Spinal cord (tissue), 10 donors: Measurements from ENCODE around the gene COX5A. TPM values are rescaled to one million over a fixed set of nuclear protein-coding genes. Genes with fewer than 3 reads are reported as not detected.
A peak's percentile ranks its signal among the peaks of the same experiment; 100 is the strongest.

Source experiments
- DNase-seq, 6 donors: peaks; one replicate each; pipeline versions ENCODE4 v3.0.0 to v3.0.0-alpha.2; 2013 to 2015; ENCODE audit warnings: low spot score in 6 of 6, low read depth in 4 of 6
- H3K27ac ChIP-seq: one replicate; pipeline ENCODE4 v1.5.1; 2013; ENCODE audit warnings: low read depth, low read length, control low read depth
- H3K27me3 ChIP-seq: one replicate; pipeline ENCODE4 v1.6.1; 2013; ENCODE audit warnings: low read length; ENCODE audit not compliant: control insufficient read depth, insufficient read depth
- H3K36me3 ChIP-seq: one replicate; pipeline ENCODE4 v1.6.1; 2013; ENCODE audit warnings: low read length; ENCODE audit not compliant: control insufficient read depth, insufficient read depth
- H3K4me1 ChIP-seq: one replicate; pipeline ENCODE4 v1.6.1; 2013; ENCODE audit warnings: low read length; ENCODE audit not compliant: control insufficient read depth, insufficient read depth
- H3K4me3 ChIP-seq: one replicate; pipeline ENCODE4 v1.5.1; 2013; ENCODE audit warnings: low read depth, low read length, control low read depth
- H3K9me3 ChIP-seq: one replicate; pipeline ENCODE4 v1.6.1; 2013; ENCODE audit warnings: low read length; ENCODE audit not compliant: control insufficient read depth, insufficient read depth
- WGBS: methylation state at CpG from one replicate; pipeline ENCODE4 v1.1.5; 2013; ENCODE audit warnings: missing lambda C conversion rate; ENCODE audit not compliant: insufficient coverage; 5-methylcytosine and 5-hydroxymethylcytosine counted together
- polyA plus RNA-seq, 2 donors: library from polyadenylated mRNA; unstranded; fragments of 120-200 nt; gene quantifications; one replicate each; pipeline ENCODE4 v1.2.1, GENCODE V29; 2013; ENCODE audit not compliant: insufficient read length in 2 of 2
- total RNA-seq, 2 donors: library from RNA; depleted of rRNA in 1 of 2; stranded (reverse); fragments of 120-200 nt in 1 of 2; fragments of >200 nt in 1 of 2; gene quantifications; one replicate each; pipeline versions ENCODE4 v1.2.3 to v1.2.4, GENCODE V29; 2013 to 2014
- donor health status: healthy.

COX5A gene
- total and polyA plus RNA-seq, 4 donors: 58.1 to 354 (median 225) TPM

DNA sequence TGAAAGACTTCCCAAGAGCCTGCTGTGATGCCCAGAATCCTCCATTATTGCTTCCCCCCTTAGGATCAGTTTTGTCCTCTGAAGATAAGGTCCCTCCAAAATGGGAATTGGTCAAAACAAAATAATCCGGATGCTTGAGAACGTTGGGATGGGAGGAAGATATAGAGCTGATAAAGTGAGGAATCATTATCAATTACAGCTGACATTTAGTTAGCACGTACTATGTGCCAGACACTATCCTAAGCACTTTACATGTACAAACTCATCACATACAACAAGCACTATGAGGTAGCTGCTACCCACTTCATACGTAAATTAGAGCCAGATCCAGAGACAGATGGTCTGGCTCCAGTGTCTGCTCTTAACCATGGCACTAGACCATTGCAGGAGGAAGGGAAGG, 25.3 kb upstream of the COX5A start:
- Histone ChIP-seq H3K4me1 (peaks cover 18% of the 10 kb centered on the region), H3K36me3 (no peaks in the 10 kb centered on the region), H3K9me3 (no peaks in the 10 kb centered on the region), H3K27me3 (peaks cover 15% of the 10 kb centered on the region), H3K27ac (no peak overlapping the region), H3K4me3 (no peak overlapping the region)
- 84% methylated on average over 2 of the region's 4 CpGs for WGBS
- DNase-seq: no peak

DNA sequence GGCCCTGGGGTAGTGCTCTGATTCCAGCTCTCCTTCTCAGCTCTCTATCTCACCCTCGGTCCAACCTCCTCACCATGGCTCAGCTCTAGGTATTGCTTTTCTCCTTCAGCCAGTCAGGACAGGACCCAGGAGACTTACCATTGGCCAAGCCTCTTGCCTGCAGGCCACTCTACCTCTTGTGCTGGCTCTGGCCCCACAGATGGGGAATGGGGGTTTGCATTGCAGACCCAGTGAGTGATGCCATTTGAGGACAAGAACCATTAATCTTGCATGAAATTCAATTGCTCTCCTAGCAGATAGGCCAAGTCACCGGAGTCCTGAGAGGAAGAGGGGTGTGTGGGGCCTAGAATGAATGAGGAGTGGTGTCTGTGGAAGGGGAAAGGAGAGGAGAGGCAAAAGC, 24.8 kb upstream of the COX5A start:
- H3K4me1 ChIP-seq: peaks cover 23% of the 10 kb centered on the region
- H3K4me3 ChIP-seq: no peak overlapping the region
- no peaks in the 10 kb centered on the region for H3K36me3 ChIP-seq
- 53% methylated on average over 2 of the region's 2 CpGs for WGBS
- peaks cover 20% of the 10 kb centered on the region for H3K27me3 ChIP-seq
- no peak overlapping the region for H3K27ac ChIP-seq
- no peak for DNase-seq
- H3K9me3 ChIP-seq: no peaks in the 10 kb centered on the region

DNA sequence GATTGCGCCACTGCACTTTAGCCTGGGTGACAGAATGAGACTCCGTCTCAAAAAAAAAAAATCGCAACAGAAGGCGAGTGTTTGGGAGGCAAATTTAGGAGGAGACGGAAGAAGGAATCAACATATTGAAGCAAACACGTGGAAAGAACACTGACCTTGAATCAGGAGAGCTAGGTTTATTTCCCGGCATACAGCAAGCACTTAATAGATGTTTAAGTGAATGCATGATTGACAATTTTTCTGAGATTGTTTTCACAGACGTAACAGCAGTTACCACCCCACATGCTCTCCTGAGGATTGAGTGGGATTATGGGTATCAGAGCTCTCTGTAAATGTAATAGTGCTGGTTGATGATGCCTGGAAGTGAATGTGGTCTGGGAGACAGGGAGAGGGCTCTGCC, 24.3 kb upstream of the COX5A start:
- no peak overlapping the region for H3K27ac ChIP-seq
- H3K4me3 ChIP-seq: no peak overlapping the region
- H3K9me3 ChIP-seq: no peaks in the 10 kb centered on the region
- no peaks in the 10 kb centered on the region for H3K36me3 ChIP-seq
- H3K4me1 ChIP-seq: peaks cover 28% of the 10 kb centered on the region
- no peak for DNase-seq
- H3K27me3 ChIP-seq: peaks cover 25% of the 10 kb centered on the region
- 94% methylated on average over 6 of the region's 8 CpGs for WGBS

DNA sequence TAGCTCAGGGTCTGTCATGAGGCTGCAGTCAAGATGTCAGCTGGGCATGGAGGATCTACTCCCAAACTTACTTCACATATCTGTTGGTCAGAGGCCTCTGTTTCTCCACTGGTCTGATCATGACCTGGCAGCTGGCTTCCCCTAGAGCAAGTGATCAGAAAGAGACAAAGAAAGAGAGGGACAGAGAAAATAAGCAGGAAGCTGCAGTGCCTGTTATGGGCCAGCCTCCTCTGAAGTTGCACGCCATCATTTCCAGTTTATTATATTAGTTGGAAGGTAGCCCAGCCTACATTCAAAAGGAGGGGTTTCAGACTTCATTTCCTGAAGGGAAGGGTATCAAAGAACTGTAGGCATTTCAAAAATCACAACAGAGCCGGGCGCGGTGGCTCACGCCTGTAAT, 23.7 kb upstream of the COX5A start:
- no peaks in the 10 kb centered on the region for H3K9me3 ChIP-seq
- peaks cover 30% of the 10 kb centered on the region for H3K27me3 ChIP-seq
- no peak overlapping the region for H3K4me3 ChIP-seq
- H3K4me1 ChIP-seq: peaks cover 33% of the 10 kb centered on the region
- WGBS: no CpG with 5 or more reads among the region's 5 CpGs
- DNase-seq: no peak
- H3K27ac ChIP-seq: no peak overlapping the region
- H3K36me3 ChIP-seq: no peaks in the 10 kb centered on the region

DNA sequence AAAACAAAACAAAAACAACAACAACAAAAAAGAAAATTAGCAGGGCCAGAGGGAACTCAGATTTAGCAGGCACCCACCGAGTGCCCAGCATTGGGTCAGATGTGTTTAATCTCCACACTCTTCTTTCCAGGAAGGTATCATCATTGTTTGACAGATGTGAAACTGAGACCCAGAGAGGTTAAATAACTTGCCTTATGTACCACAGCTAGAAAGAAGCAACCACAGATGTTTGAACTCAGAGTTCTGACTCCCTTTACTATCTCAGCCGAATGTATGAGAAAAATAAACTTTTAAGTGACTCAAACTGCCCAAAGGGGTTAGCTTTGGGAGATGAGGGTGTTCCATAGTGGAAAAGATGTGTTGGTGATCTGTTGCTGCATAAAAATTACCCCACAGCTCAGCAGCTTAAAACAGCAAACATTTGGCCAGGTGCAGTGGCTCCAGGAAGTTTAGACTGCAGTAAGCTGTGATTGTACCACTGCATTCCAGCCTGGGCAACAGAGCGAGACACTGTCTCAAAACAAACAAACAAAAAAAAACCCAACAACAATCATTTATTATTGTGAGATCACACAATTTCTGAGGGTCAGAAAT, 23.2 kb upstream of the COX5A start:
- H3K4me3 ChIP-seq: no peak overlapping the region
- no peak for DNase-seq
- peaks cover 35% of the 10 kb centered on the region for H3K4me1 ChIP-seq
- WGBS: 80% methylated on average over 1 of the region's 3 CpGs
- no peaks in the 10 kb centered on the region for H3K9me3 ChIP-seq
- peaks cover 30% of the 10 kb centered on the region for H3K27me3 ChIP-seq
- no peak overlapping the region for H3K27ac ChIP-seq
- no peaks in the 10 kb centered on the region for H3K36me3 ChIP-seq

DNA sequence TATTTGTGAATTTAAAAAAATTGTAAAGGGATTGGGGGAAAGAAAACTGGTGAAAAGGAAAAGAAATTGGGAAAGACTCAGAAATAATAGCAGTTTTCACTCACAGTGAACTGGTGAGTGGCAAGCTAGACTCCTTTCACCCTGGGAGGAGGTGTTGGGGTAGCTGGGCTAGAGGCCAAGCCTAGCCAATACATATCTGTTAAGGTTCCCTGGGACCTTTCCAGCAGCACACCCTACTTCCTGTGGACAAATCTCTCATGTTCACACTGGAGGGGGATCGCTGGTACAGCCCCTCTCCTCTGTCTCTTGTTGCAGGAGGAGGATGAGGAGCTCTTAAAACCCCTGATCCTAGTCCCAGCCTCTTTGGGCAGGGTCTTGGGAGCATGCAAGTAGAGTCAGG, 22.4 kb upstream of the COX5A start:
- H3K4me1 ChIP-seq: peaks cover 43% of the 10 kb centered on the region
- peaks cover 37% of the 10 kb centered on the region for H3K27me3 ChIP-seq
- H3K9me3 ChIP-seq: no peaks in the 10 kb centered on the region
- no peak overlapping the region for H3K27ac ChIP-seq
- H3K36me3 ChIP-seq: no peaks in the 10 kb centered on the region
- no CpG with 5 or more reads among the region's 1 CpG for WGBS
- no peak for DNase-seq
- H3K4me3 ChIP-seq: no peak overlapping the region

DNA sequence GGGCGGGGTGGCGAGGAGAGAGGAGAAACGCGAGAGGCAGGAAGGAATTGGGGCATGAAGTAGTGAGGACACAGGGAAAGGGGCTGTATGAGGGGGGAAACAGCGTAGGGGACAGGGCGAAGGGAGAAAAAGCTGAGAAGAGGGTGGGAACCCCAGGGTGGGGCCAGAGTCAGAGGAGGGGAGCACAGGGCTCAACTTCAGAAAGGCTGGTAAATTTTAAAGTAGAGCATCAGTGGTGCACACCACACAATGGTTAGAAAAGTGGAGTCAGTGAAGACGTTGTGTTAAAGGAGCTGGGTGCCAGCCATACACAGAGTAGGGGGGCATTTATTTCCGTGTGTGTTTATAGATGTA, 21.7 kb upstream of the COX5A start:
- 9% methylated on average over 6 of the region's 8 CpGs for WGBS
- H3K4me3 ChIP-seq: peak overlapping the region; percentile 65
- H3K36me3 ChIP-seq: no peaks in the 10 kb centered on the region
- peaks cover 50% of the 10 kb centered on the region for H3K4me1 ChIP-seq
- H3K27ac ChIP-seq: no peak overlapping the region
- DNase-seq: no peak
- H3K9me3 ChIP-seq: no peaks in the 10 kb centered on the region
- H3K27me3 ChIP-seq: peaks cover 40% of the 10 kb centered on the region

DNA sequence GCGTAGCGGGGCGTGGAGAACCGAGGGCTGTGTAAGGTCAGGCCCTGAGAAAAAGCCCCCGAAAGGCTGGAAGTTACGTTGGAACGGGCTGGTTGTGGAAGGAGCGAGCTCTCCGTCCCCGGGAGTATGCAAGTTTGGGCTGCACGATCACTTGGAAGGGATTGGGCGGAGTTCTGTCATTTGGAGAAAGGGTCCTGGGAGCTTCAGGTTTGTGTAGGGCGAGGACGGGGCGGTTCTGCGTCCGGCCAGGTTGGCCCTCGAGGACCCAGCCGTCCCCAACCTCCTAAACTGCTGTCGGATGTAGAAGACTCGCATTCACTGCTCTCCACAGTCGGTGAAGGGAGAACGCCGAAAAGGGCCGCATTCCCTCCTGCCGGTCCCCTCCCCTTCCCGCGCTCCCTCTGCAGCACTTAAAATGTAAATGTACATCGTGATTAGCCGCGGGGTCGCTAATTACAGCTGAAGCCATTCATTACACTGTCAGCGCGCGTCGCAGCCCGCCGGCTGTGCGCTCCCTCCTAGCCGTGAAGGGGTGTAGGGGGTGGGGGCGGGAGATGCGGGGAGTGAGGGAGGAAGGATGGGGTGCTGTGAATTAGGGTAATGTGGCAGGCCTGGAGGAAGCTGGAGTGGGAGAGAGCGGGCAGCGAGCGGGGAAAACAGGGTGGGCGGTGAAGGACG, 21.2 kb upstream of the COX5A start:
- WGBS: 2% methylated on average over 44 of the region's 47 CpGs
- peak overlapping the region; percentile 65 for H3K4me3 ChIP-seq
- peaks cover 40% of the 10 kb centered on the region for H3K27me3 ChIP-seq
- peaks cover 52% of the 10 kb centered on the region for H3K4me1 ChIP-seq
- no peak overlapping the region for H3K27ac ChIP-seq
- DNase-seq: peak in 2 of 6 donors; percentile 86 to 94
- H3K9me3 ChIP-seq: no peaks in the 10 kb centered on the region
- no peaks in the 10 kb centered on the region for H3K36me3 ChIP-seq

DNA sequence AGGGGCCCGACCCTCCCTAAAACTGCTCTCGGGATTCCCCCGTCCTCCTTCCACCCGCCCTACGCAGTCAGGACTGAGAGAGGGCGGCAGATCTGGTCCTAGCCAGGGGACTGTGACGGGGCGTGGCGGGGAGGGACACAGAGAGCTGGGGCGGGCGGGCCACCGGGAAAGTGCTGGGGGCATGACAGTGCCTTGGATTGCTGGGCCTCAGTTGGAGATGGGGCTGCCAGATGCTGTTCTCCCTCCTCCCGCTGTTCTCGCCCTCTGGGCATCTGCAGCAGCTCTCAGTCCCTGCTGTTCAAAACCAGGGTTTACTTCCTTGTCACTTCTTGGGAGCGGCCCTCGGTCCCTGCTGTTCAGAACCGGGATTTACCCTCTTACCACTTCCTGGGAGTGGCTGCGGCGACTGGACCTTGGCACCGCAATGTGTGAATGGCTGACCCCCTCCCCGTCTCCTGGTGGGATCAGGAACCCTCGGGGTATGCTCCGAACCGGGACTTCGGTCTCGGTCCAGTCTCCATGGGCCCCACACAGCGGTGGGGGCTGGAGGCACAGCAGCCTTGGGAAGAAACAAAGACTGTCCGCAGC, 20.5 kb upstream of the COX5A start:
- peaks cover 53% of the 10 kb centered on the region for H3K4me1 ChIP-seq
- peak in 1 of 6 donors; percentile 74 for DNase-seq
- H3K27ac ChIP-seq: no peak overlapping the region
- no peaks in the 10 kb centered on the region for H3K36me3 ChIP-seq
- H3K4me3 ChIP-seq: peak overlapping the region; percentile 65
- H3K27me3 ChIP-seq: peaks cover 40% of the 10 kb centered on the region
- H3K9me3 ChIP-seq: no peaks in the 10 kb centered on the region
- under 1% methylated on average over 26 of the region's 28 CpGs for WGBS
